ENCODE measurements around the gene SYT13.

DNA sequence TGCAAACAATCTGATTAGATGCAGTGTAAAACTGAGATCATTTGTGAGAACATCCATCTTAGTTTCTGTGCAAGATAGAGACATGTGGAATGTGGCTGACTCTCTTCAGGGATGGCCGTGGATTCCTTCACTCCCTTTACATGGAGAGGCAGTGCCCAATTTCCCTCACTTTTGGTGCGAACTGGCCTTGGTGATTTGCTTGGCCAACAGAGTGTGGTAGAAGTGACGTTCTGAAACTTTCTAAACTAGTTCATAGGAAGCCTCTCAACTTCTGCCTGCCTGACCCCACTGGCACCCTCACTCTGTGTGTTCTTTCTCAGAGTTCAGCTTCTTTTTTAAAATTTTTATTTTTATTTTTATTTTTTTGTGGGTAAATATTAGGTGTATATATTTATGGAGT, 9.9 kb upstream of the SYT13 start:
- TF ChIP-seq, protein P1, sequence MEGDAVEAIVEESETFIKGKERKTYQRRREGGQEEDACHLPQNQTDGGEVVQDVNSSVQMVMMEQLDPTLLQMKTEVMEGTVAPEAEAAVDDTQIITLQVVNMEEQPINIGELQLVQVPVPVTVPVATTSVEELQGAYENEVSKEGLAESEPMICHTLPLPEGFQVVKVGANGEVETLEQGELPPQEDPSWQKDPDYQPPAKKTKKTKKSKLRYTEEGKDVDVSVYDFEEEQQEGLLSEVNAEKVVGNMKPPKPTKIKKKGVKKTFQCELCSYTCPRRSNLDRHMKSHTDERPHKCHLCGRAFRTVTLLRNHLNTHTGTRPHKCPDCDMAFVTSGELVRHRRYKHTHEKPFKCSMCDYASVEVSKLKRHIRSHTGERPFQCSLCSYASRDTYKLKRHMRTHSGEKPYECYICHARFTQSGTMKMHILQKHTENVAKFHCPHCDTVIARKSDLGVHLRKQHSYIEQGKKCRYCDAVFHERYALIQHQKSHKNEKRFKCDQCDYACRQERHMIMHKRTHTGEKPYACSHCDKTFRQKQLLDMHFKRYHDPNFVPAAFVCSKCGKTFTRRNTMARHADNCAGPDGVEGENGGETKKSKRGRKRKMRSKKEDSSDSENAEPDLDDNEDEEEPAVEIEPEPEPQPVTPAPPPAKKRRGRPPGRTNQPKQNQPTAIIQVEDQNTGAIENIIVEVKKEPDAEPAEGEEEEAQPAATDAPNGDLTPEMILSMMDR (IDR thresholded peaks at IDR 0.05): no peak
- TF ChIP-seq POLR2A (IDR thresholded peaks at IDR 0.05): no peak
